AG04449 (cell line): ENCODE results near the gene SULT1C2.

ENCODE experiments used
- CTCF ChIA-PET: fragments of 350-600 bp; formaldehyde crosslinking; extraction: SDS; loops from one replicate; lab custom pipeline; 2021; ENCODE audit warnings: antibody characterized with exemption; lab: Yijun Ruan, JAX
- POLR2A ChIA-PET: fragments of 400-600, 350-600 bp; formaldehyde crosslinking; extraction: SDS; loops from one replicate; lab custom pipeline; 2020; ENCODE audit warnings: antibody characterized with exemption, inconsistent platforms; lab: Yijun Ruan, JAX
- DNase-seq: peaks from one replicate; pipeline ENCODE4 v3.0.0-alpha.2; 2010; ENCODE audit warnings: low read depth, low spot score
- H3K4me3 ChIP-seq: 2 replicates; pipeline ENCODE4 v1.5.1; 2011; ENCODE audit warnings: low read depth, mild to moderate bottlenecking, control low read depth, low read length
- CTCF ChIP-seq: IDR thresholded peaks from one replicate; pipeline ENCODE4 v1.5.1; 2011; ENCODE audit warnings: mild to moderate bottlenecking, moderate library complexity, low read length, control low read depth, inconsistent platforms; ENCODE audit not compliant: insufficient read depth; ENCODE audit errors: missing control alignments

The SULT1C2 gene

GRCh38 chr2:108268001-108268400, 20.7 kb upstream of the SULT1C2 start:
- ChIA-PET CTCF (no interaction called here), POLR2A (no interaction called here)
- TF ChIP-seq CTCF, result no peak
- no peak overlapping the region for H3K4me3 ChIP-seq
- peak; percentile 21 for DNase-seq

DNA sequence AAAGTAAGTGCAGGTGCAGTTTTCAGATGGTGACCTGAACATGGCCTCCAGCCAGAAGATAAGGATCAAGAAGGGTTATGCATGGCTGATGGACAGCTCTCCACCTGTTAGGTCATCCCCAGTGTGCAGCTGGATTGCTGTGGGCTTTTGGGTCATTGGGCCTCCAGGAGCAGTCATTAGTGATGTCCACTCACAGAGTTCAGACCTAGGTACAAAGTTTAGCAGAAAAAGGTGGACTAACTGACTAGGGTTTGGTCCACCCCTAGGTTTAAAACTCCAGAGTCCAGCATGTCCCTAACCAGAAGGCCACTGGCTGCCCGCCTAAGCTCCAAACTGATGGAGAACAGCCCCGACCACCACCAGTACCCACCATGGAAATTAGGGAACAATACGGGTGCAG, 18.3 kb upstream of the SULT1C2 start:
- ChIA-PET POLR2A (no interaction called here), CTCF (no interaction called here)
- no peak overlapping the region for H3K4me3 ChIP-seq
- DNase-seq, result no peak
- TF ChIP-seq CTCF, result no peak

- TF ChIP-seq CTCF, result no peak
- no peak for DNase-seq
- POLR2A ChIA-PET, result no interaction called here
Observed at GRCh38 chr2:108270768-108271506, 17.8 kb upstream of the SULT1C2 start.

DNA sequence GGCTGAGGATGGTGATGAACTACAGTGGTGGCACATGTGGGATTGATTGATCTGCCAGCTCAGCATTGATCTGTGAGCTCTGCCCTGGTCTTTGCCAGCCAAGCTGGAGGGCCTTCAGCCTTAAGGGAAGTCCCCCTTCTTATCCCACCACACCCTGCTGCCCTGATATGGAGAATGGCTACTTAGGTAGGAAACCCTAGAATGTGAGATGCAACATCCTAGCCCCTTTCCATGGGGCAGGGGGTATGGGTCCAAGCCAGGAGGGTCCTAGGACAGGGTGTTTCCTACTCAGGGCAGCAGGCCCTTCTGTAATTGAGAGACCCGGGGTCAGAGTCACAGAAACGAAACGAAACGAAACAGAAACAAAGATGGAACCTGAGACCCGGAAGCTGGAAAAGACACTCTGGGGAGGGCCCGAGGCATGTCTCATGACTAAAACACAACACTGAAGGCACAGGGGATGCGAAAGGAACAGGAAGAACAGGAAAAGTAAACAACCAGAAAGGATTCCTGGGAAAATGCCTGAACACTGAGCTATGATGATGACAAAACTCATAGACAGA, 16.9 kb upstream of the SULT1C2 start:
- ChIA-PET CTCF (no interaction called here), POLR2A (no interaction called here)
- DNase-seq, result peak; percentile 17
- no peak overlapping the region for H3K4me3 ChIP-seq
- no peak for TF ChIP-seq CTCF

More at GRCh38 chr2:108270768-108271506, 17.8 kb upstream of the SULT1C2 start:
- CTCF ChIA-PET, result no interaction called here
- no peak overlapping the region for H3K4me3 ChIP-seq

GRCh38 chr2:108278631-108279030, 10.1 kb upstream of the SULT1C2 start:
- CTCF ChIA-PET, result no interaction called here

More at GRCh38 chr2:108278631-108279030, 10.1 kb upstream of the SULT1C2 start:
- DNase-seq, result no peak
- POLR2A ChIA-PET, result no interaction called here
- no peak for TF ChIP-seq CTCF
- no peak overlapping the region for H3K4me3 ChIP-seq
